Fibroblast of mammary gland (primary cell): ENCODE data around the gene LDB2.
A peak's percentile ranks its signal among the peaks of the same experiment; 100 is the strongest.

ENCODE experiments used
- DNase-seq: peaks from one replicate; pipeline ENCODE4 v3.0.0-alpha.2; 2010; ENCODE audit warnings: low read depth
- H3K4me3 ChIP-seq: 2 replicates; pipeline ENCODE4 v1.5.1; 2011; ENCODE audit warnings: low read depth, mild to moderate bottlenecking, low read length, moderate library complexity; ENCODE audit not compliant: control insufficient read depth
- CTCF ChIP-seq: conservative IDR thresholded peaks from 2 replicates; pipeline ENCODE4 v1.5.1; 2011; ENCODE audit warnings: low read depth, low read length, inconsistent platforms; ENCODE audit not compliant: control insufficient read depth, insufficient read depth

The LDB2 gene

GRCh38 chr4:16745887-16746286 is 152.6 kb downstream of the LDB2 start:
- no peak for DNase-seq
- no peak for TF ChIP-seq CTCF
- H3K4me3 ChIP-seq: no peak overlapping the region

- H3K4me3 ChIP-seq: no peak overlapping the region
- TF ChIP-seq CTCF: no peak
- DNase-seq: peak; percentile 90
Observed at GRCh38 chr4:16745009-16745635, 153.3 kb downstream of the LDB2 start.

GRCh38 chr4:16741287-16741686 is 157.2 kb downstream of the LDB2 start:
- no peak for DNase-seq
- TF ChIP-seq CTCF: no peak
- H3K4me3 ChIP-seq: no peak overlapping the region

- no peak for DNase-seq
- TF ChIP-seq CTCF: no peak
- H3K4me3 ChIP-seq: no peak overlapping the region
Observed at GRCh38 chr4:16739997-16740624, 158.3 kb downstream of the LDB2 start.

GRCh38 chr4:16738558-16738957 is 159.9 kb downstream of the LDB2 start:
- TF ChIP-seq CTCF: no peak

GRCh38 chr4:16733509-16733908 is 164.9 kb downstream of the LDB2 start:
- no peak for DNase-seq
- no peak overlapping the region for H3K4me3 ChIP-seq
- TF ChIP-seq CTCF: no peak

More at GRCh38 chr4:16738558-16738957, 159.9 kb downstream of the LDB2 start:
- H3K4me3 ChIP-seq: no peak overlapping the region
- no peak for DNase-seq

- DNase-seq: no peak
- no peak for TF ChIP-seq CTCF
- no peak overlapping the region for H3K4me3 ChIP-seq
Observed at GRCh38 chr4:16732741-16733140, 165.7 kb downstream of the LDB2 start.
